ENCODE results near the gene BARX2. TPM values are rescaled to one million over a fixed set of nuclear protein-coding genes. Genes with fewer than 3 reads are reported as not detected.

The BARX2 gene
- total RNA-seq, 8 experiments from 2014 or later = 0.09 to 0.71 (median 0.40) TPM; not detected in 2

DNA sequence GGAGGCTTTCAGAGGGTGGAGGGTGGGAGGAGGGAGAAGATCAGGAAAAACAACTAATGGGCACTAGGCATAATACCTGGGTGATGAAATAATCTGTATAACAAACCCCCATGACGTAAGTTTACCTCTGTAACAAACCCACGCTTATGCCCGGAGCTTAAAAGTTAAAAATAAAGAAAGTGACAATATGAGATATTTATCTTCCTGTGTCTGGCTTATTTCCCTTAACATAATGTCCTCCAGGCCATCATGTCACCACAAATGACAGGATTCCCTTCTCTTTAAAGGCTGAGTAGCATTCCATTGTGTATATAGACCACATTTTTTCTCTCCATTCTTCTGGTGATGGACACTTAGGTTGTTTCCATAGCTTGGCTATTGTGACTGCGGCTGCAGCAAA, 79.5 kb downstream of the BARX2 start:
- ATAC-seq (replicated peaks in 6 of 8) = no peak
- H3K4me3 ChIP-seq = no peak overlapping the region
- H3K27ac ChIP-seq = no peak overlapping the region
- WGBS, 10 experiments = 43 to 100% (median 79%) methylated on average over 2 to 4 of the region's 4 CpGs; no CpG with 5 or more reads in 2 of the 10 experiments
- peaks cover 10 to 47% of the 10 kb centered on the region in 2 donors for H3K4me1 ChIP-seq (replicated peaks in 1 of 2)
- in situ Hi-C loops (cut with MboI; ENCODE audit: low pct_unique_long_range_greater_than_20kb in 2 of 9, low sequenced_read_pairs in 9 of 9, unreplicated experiment in 9 of 9) = no loop called here

DNA sequence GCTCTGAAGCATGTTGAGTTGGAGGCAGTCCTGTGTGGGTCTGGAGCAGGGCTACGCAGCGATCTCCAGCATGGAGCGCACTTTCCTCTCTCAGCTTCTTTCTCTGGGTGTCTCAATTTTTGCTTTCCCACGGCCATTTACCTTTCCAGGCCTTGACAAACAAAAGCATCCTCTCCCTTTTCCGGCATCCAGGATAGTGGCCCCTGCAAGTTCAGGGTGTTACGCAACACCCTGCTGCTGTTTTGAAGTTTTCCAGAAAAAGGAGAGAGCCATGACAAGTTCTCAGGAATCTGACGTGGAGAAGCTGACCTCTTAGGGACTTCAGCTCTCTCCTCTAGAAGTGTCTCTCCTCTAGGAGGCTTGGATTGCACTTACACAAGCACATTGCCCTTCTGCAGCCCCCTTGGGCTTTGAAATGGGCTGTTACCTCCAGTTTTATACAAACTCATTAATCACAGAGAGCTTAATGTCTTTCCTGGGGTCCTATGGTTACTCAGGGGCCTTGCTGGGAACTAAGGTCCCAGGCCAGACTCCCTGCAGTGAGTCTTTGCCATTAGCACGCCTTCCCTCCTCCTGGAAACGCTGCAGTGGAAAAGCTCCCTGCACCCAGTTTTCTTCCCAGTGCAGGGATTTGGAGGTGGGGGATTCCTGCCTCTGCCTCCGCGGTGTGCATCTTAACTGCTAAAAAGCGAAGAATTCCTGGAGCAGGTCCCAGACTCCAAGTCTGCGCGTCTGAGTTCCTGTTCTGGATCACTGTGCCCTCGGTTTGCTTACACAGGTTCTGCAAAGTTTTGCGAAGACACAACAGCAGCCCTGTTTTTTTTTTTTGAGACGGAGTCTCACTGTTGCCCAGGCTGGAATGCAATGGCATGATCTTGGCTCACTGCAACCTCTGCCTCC, 80.4 kb downstream of the BARX2 start:
- in situ Hi-C loops (cut with MboI; ENCODE audit: low pct_unique_long_range_greater_than_20kb in 2 of 9, low sequenced_read_pairs in 9 of 9, unreplicated experiment in 9 of 9) = no loop called here
- 37 to 90% (median 66%) methylated on average over 3 to 10 of the region's 17 CpGs; no CpG with 5 or more reads in 2 of the 10 experiments for WGBS, 10 experiments
- H3K4me1 ChIP-seq (replicated peaks in 1 of 2) = peaks cover 10 to 47% of the 10 kb centered on the region in 2 donors
- H3K4me3 ChIP-seq = no peak overlapping the region
- ATAC-seq (replicated peaks in 6 of 8) = no peak
- H3K27ac ChIP-seq = no peak overlapping the region

DNA sequence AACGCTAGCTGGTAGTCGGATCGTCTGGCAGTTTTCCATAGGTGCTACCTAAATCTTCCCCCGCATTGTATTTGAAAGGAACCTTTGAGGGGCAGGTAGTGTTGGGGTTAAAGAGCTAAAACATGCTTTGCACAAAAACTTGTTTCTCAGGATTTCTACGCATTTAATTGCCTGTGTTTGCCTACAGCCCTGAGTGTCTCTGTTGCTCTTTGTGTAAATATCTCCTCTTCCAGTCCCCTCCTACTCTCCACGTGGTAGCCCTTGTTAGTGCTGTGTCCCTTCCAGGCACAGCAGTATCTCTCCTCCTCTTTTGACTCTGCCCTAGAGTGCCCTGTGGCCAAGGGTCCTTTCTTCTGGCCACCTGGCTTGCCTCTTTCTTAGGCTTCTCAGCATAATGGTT, 81.7 kb downstream of the BARX2 start:
- ATAC-seq (replicated peaks in 6 of 8) = peak in 7 of 8 experiments; percentile 27 to 84 (median 52)
- Histone ChIP-seq H3K27ac (no peak overlapping the region), H3K4me3 (no peak overlapping the region), H3K4me1 (replicated peaks in 1 of 2) (peaks cover 10 to 47% of the 10 kb centered on the region in 2 donors)
- WGBS, 10 experiments = 0 to 80% (median 66%) methylated on average over 1 to 6 of the region's 6 CpGs; no CpG with 5 or more reads in 2 of the 10 experiments
- in situ Hi-C loops (cut with MboI; ENCODE audit: low pct_unique_long_range_greater_than_20kb in 2 of 9, low sequenced_read_pairs in 9 of 9, unreplicated experiment in 9 of 9) = no loop called here

DNA sequence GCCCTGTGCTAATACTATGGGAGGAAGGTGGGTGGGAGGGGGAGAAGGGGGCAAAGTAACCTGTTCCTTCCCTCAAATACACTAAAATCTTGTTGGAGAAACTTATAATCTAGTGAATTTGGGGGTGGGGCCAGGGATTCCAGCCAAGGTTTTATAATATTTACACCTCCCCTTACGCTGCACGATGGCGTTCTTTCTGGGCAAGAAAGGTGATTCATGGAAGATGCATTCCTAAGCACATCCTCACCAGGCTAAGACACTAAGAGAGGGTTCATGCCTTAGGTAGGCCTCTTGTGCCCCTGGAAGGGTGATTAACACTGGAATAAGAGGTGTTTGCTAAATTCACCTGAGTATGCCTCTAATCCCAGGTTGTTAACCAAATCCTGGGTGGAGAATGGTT, 82.6 kb downstream of the BARX2 start:
- H3K4me3 ChIP-seq = no peak overlapping the region
- H3K27ac ChIP-seq = no peak overlapping the region
- WGBS, 10 experiments = 49 to 100% methylated on average over 1 to 3 of the region's 3 CpGs; no CpG with 5 or more reads in 8 of the 10 experiments
- H3K4me1 ChIP-seq (replicated peaks in 1 of 2) = peaks cover 6 to 43% of the 10 kb centered on the region in 2 donors
- in situ Hi-C loops (cut with MboI; ENCODE audit: low pct_unique_long_range_greater_than_20kb in 2 of 9, low sequenced_read_pairs in 9 of 9, unreplicated experiment in 9 of 9) = no loop called here
- no peak for ATAC-seq (replicated peaks in 6 of 8)

DNA sequence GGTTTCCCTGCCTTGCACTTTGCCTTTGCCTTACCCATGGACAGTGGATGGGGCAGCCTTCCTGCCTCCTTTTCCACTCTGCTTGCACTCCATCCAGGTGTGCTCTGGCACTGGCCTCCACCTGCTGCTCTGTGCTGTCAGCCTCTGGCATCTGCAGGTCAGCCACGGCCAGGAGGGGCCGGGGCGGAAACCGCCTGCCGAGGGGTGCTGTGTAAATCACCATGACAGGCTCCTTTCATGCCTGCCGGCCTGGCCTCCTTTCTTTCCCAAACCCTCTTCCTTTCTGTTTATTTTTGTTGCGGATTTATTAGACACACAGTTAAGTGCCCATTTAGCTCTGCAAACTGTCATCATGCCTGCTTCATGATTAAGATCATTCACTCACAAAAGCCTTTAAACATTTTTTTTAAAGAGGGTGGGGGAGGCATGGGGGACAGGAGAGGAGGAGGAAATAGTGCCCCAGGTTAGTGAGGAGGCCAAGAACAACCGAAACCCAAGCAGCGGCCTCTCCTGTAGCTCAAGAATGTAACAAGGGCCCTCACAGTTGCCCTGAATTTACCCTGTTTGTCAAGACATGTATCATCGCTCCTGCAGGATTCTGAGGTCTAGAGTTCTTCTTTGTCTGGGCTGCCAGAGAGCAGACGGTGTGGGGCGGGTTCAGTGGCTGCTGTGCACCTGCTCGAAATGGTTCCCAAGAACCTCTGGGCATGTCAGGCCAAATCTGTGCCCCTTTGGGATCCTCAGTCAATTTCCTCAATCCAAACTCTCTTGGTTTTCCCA, 83.3 kb downstream of the BARX2 start:
- peak in 5 of 8 experiments; percentile 80 to 88 (median 87) for ATAC-seq (replicated peaks in 6 of 8)
- WGBS, 10 experiments = 0 to 49% (median 19%) methylated on average over 1 to 10 of the region's 13 CpGs; no CpG with 5 or more reads in 3 of the 10 experiments
- Histone ChIP-seq H3K4me3 (no peak overlapping the region), H3K4me1 (replicated peaks in 1 of 2) (peaks cover 3 to 36% of the 10 kb centered on the region in 2 donors), H3K27ac (no peak overlapping the region)
- in situ Hi-C loops (cut with MboI; ENCODE audit: low pct_unique_long_range_greater_than_20kb in 2 of 9, low sequenced_read_pairs in 9 of 9, unreplicated experiment in 9 of 9) = no loop called here

DNA sequence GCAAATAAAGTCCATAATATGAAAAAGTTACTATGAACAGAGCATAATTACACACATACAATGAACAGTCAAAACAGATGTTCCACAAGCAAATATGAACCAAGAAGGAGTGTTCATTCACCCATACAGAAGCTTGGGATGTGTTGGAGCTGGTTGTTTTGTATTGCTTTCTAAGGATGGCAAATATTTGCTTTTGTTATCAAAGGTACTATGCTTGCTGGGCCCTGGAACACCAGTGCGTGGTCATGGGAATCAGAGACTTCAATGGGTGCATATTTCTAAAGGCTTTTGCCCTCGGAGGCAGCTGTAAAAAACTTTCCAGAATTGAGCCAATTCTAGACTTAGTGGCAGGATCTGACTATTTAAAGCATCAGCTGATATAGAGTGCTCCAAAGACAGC, 85.1 kb downstream of the BARX2 start:
- in situ Hi-C loops (cut with MboI; ENCODE audit: low pct_unique_long_range_greater_than_20kb in 2 of 9, low sequenced_read_pairs in 9 of 9, unreplicated experiment in 9 of 9) = no loop called here
- Histone ChIP-seq H3K4me1 (replicated peaks in 1 of 2) (peaks cover 3 to 29% of the 10 kb centered on the region in 2 donors), H3K4me3 (no peak overlapping the region), H3K27ac (no peak overlapping the region)
- WGBS, 10 experiments = 0 to 90% (median 72%) methylated on average over 2 of the region's 2 CpGs; no CpG with 5 or more reads in 3 of the 10 experiments
- ATAC-seq (replicated peaks in 6 of 8) = no peak

DNA sequence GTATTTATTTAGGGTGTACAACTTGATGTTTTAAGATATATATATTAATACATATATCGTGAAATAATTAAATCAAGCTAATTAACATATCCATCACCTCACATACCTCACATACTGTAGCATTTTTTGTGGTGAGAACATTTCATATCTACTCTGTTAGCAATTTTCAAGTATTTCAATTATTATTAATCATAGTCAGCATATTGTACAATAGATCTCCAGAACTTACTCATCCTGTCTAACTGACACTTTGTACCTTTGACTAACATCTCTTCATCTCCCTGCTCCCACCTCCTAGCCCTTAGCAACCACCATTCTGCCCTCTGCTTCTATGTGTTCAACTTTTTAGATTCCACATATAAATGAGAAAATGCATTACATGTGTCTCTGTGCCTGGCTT, 108.4 kb downstream of the BARX2 start:
- ATAC-seq (replicated peaks in 6 of 8) = no peak
- no peak overlapping the region for H3K4me3 ChIP-seq
- in situ Hi-C loops (cut with MboI; ENCODE audit: low pct_unique_long_range_greater_than_20kb in 2 of 9, low sequenced_read_pairs in 9 of 9, unreplicated experiment in 9 of 9) = no loop called here

DNA sequence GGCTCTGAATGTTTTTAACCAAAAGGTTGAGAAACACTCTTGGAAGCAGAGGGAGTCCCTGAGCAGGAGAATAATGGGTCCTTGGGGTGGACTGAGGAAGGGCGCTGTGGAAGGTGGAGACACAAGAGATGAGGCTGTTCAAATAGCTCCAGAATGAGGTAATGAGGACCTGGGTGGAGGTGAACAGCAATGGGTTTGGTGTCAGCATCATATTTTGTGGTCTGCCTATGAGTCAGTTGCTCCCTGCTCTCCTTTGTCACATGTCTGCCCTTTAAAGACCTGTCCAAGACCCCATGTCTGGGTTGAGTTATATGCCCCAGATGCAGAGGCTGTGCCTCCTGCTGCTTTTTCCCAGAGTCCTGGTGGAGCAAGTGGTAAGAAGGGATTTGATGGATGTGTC, 113.6 kb downstream of the BARX2 start:
- in situ Hi-C loops (cut with MboI; ENCODE audit: low pct_unique_long_range_greater_than_20kb in 2 of 9, low sequenced_read_pairs in 9 of 9, unreplicated experiment in 9 of 9) = no loop called here
- WGBS, 10 experiments = 11 to 100% (median 71%) methylated on average over 1 of the region's 1 CpG; no CpG with 5 or more reads in 4 of the 10 experiments
- ATAC-seq (replicated peaks in 6 of 8) = peak in 4 of 8 experiments; percentile 24 to 56 (median 31)
- Histone ChIP-seq H3K4me3 (no peak overlapping the region), H3K4me1 (replicated peaks in 1 of 2) (no peaks in the 10 kb centered on the region), H3K27ac (no peak overlapping the region)

More for the DNA sequence above, 108.4 kb downstream of the BARX2 start:
- H3K27ac ChIP-seq = no peak overlapping the region
- WGBS, 10 experiments = 0 to 88% (median 47%) methylated on average over 1 of the region's 1 CpG; no CpG with 5 or more reads in 4 of the 10 experiments
- H3K4me1 ChIP-seq (replicated peaks in 1 of 2) = no peaks in the 10 kb centered on the region

DNA sequence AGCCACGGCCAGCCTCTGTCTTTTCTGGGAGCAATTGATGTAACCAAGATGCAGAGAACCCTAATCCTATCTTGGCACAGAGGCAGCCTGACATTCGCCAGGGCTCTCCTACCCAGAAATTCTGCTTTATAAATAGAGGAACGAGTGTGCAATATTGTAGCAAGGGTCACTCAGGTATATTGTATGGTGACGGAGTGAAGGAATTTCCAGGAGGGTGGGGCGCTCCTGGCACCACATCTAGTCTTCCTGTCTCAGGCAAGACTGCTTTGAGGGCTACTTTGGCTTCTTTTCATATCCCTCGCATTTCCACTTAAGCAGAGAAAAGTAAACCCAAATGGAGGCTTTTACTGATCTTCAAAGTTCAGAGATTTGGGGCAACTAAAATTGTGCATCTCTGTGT, 114.4 kb downstream of the BARX2 start:
- in situ Hi-C loops (cut with MboI; ENCODE audit: low pct_unique_long_range_greater_than_20kb in 2 of 9, low sequenced_read_pairs in 9 of 9, unreplicated experiment in 9 of 9) = no loop called here
- Histone ChIP-seq H3K27ac (no peak overlapping the region), H3K4me1 (replicated peaks in 1 of 2) (no peaks in the 10 kb centered on the region), H3K4me3 (no peak overlapping the region)
- no peak for ATAC-seq (replicated peaks in 6 of 8)
- 0 to 91% (median 80%) methylated on average over 1 to 5 of the region's 6 CpGs; no CpG with 5 or more reads in 1 of the 10 experiments for WGBS, 10 experiments

DNA sequence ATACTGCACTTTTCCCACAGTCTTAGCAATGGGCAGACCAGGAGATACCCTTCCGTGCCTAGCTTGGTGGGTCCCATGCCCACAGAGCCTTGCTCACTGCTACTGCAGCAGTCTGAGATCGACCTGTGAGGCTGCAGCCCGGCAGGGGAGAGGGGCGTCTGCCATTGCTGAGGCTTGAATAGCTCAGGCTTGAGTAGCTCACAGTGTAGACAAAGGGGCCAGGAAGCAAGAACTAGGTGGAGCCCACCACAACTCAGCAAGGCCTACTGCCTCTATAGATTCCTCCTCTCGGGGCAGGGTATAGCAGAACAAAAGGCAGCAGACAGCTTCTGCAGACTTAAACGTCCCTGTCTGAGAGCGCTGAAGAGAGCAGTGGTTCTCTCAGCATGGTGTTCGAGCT, 118.1 kb downstream of the BARX2 start:
- no peak overlapping the region for H3K27ac ChIP-seq
- no peak overlapping the region for H3K4me3 ChIP-seq
- in situ Hi-C loops (cut with MboI; ENCODE audit: low pct_unique_long_range_greater_than_20kb in 2 of 9, low sequenced_read_pairs in 9 of 9, unreplicated experiment in 9 of 9) = no loop called here
- ATAC-seq (replicated peaks in 6 of 8) = no peak
- 0 to 85% (median 49%) methylated on average over 1 to 5 of the region's 8 CpGs; no CpG with 5 or more reads in 2 of the 10 experiments for WGBS, 10 experiments
- no peaks in the 10 kb centered on the region for H3K4me1 ChIP-seq (replicated peaks in 1 of 2)

Data from motor neuron (in vitro differentiated cells).